ENCODE data around the gene CHRM5. TPM values are rescaled to one million over a fixed set of nuclear protein-coding genes. Genes with fewer than 3 reads are reported as not detected.

The CHRM5 gene, protein sequence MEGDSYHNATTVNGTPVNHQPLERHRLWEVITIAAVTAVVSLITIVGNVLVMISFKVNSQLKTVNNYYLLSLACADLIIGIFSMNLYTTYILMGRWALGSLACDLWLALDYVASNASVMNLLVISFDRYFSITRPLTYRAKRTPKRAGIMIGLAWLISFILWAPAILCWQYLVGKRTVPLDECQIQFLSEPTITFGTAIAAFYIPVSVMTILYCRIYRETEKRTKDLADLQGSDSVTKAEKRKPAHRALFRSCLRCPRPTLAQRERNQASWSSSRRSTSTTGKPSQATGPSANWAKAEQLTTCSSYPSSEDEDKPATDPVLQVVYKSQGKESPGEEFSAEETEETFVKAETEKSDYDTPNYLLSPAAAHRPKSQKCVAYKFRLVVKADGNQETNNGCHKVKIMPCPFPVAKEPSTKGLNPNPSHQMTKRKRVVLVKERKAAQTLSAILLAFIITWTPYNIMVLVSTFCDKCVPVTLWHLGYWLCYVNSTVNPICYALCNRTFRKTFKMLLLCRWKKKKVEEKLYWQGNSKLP
- 0.02 to 0.06 TPM (median 0.03 TPM) in 4 of 5 replicates, not detected in the other for total RNA-seq (2022; extraction: Qiagen RNA extraction)

GRCh38 chr15:33968224-33968623 lies at the start of gene CHRM5:
TSS of gene CHRM5 (plus strand) at chr15:33968497. CDS start at chr15:34062718, 94,221 bp downstream.

GRCh38 chr15:34038871-34039789 lies 70.8 kb downstream of the CHRM5 start, which contains the start of gene AVEN:
TSS of gene AVEN (minus strand) at chr15:34039204. CDS start at chr15:34039046, 158 bp downstream.

GRCh38 chr15:34101366-34102174 lies 133.3 kb downstream of the CHRM5 start, which contains the start of the genes EMC7 and PGBD4:
TSS of gene EMC7 (minus strand) at chr15:34101862. CDS start at chr15:34101839, 23 bp downstream.
TSS of gene PGBD4 (plus strand) at chr15:34102083. CDS start at chr15:34102532, 449 bp downstream.

Other genes with a start within 250 kb of the CHRM5 start
- gene AVEN, start 70.7 kb downstream of the CHRM5 start, total RNA-seq (2022; extraction: Qiagen RNA extraction): 19.9 to 24.2 TPM (median 23.4 TPM) in 5 replicates
- 123 to 144 TPM (median 139 TPM) in 5 replicates for gene EMC7, start 133.4 kb downstream of the CHRM5 start, total RNA-seq (2022; extraction: Qiagen RNA extraction)
- 1.1 to 1.8 TPM (median 1.5 TPM) in 5 replicates for gene PGBD4, start 133.6 kb downstream of the CHRM5 start, total RNA-seq (2022; extraction: Qiagen RNA extraction)
- gene KATNBL1, start 241.6 kb downstream of the CHRM5 start, total RNA-seq (2022; extraction: Qiagen RNA extraction): 25.3 to 32.5 TPM (median 28.4 TPM) in 5 replicates

Measured in A549 treated with AZD2906 at 1 μM for 4 hours (cell line).